SK-N-SH (cell line): ENCODE results near the gene SLIT1.

Experiments used
- ELF1 ChIP-seq: IDR thresholded peaks from 2 replicates; pipeline ENCODE4 v1.4.0; 2012
- EP300 ChIP-seq, 2 experiments: IDR thresholded peaks; 2 replicates each; pipeline versions ENCODE4 v1.4.0 to v1.6.1; 2012; ENCODE audit warnings: borderline replicate concordance in 1 of 2, low read depth in 1 of 2, low read length in 1 of 2
- EZH2phosphoT487 ChIP-seq: fragments of 200-600 bp; sonication (generic); IDR thresholded peaks from 2 replicates; pipeline ENCODE4 v1.6.1; 2017; ENCODE audit warnings: low read depth, mixed run types, mild to moderate bottlenecking, antibody characterized with exemption, moderate library complexity, borderline replicate concordance
- GATA2 ChIP-seq: sonication (generic); formaldehyde crosslinking; IDR thresholded peaks from 2 replicates; pipeline ENCODE4 v1.5.0; 2020; ENCODE audit warnings: mild to moderate bottlenecking, missing genetic modification reagents
- MEF2A ChIP-seq: IDR thresholded peaks from 2 replicates; pipeline ENCODE4 v1.4.0; 2012; ENCODE audit warnings: low read depth, borderline replicate concordance
- NFIC ChIP-seq: IDR thresholded peaks from 2 replicates; pipeline ENCODE4 v1.4.0; 2012; ENCODE audit warnings: borderline replicate concordance
- RFX5 ChIP-seq: IDR thresholded peaks from 2 replicates; pipeline ENCODE4 v1.6.1; 2012; ENCODE audit warnings: mild to moderate bottlenecking, improper control_type of control experiment, low read length
- SIN3A ChIP-seq: IDR thresholded peaks from 2 replicates; pipeline ENCODE4 v1.6.1; 2012; ENCODE audit warnings: low read depth, mild to moderate bottlenecking, low read length, moderate library complexity, borderline replicate concordance
- TAF1 ChIP-seq: IDR thresholded peaks from 2 replicates; pipeline ENCODE4 v1.6.1; 2012; ENCODE audit warnings: low read depth, mild to moderate bottlenecking, low read length, moderate library complexity, borderline replicate concordance
- TCF12 ChIP-seq: IDR thresholded peaks from 2 replicates; pipeline ENCODE4 v1.4.0; 2012
- TEAD4 ChIP-seq: IDR thresholded peaks from 2 replicates; pipeline ENCODE4 v1.4.0; 2012; ENCODE audit warnings: mild to moderate bottlenecking, borderline replicate concordance; ENCODE audit not compliant: insufficient read depth
- TF ChIP-seq, protein P1 (sequence below): fragments of 200-600 bp; sonication (generic); IDR thresholded peaks from 2 replicates; pipeline ENCODE4 v1.6.1; 2017; ENCODE audit warnings: antibody characterized with exemption, mild to moderate bottlenecking, moderate library complexity
- TF ChIP-seq, protein P2 (sequence below): IDR thresholded peaks from 2 replicates; pipeline ENCODE4 v1.4.0; 2012; ENCODE audit warnings: low read depth, borderline replicate concordance
- TF ChIP-seq, protein P3 (sequence below): IDR thresholded peaks from 2 replicates; pipeline ENCODE4 v1.4.0; 2012; ENCODE audit warnings: low read depth

DNA sequence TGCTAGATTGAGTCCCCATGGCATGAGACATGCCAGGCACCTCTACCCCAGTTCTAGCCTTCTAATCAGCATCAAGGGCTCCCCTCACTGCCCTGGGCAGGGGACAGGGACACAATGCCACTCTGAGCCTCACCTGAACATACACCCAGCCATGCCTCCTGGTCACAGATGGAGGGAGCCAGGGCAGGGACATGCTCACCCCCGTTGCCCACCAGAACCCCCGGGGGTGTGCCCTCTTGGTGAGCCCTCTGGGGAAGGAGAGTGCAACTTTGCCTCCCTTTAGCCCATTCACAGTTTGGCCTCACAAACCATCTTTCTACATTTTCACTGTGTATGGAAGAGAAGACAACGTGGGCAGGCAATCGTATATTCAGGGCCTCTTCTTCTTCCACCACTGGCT, 186.4 kb downstream of the SLIT1 start:
- TF ChIP-seq NFIC (no peak), TAF1 (no peak), ELF1 (no peak), SIN3A (no peak), TCF12 (no peak), EP300 (IDR thresholded peaks at IDR 0.05; ENCODE audit: borderline replicate concordance in 1 of 2, low read depth in 1 of 2, low read length in 1 of 2) (no peak), EZH2phosphoT487 (no peak), RFX5 (no peak), MEF2A (no peak), GATA2 (CRISPR knock-in tag) (no peak), TEAD4 (no peak)
- TF ChIP-seq, protein P1, sequence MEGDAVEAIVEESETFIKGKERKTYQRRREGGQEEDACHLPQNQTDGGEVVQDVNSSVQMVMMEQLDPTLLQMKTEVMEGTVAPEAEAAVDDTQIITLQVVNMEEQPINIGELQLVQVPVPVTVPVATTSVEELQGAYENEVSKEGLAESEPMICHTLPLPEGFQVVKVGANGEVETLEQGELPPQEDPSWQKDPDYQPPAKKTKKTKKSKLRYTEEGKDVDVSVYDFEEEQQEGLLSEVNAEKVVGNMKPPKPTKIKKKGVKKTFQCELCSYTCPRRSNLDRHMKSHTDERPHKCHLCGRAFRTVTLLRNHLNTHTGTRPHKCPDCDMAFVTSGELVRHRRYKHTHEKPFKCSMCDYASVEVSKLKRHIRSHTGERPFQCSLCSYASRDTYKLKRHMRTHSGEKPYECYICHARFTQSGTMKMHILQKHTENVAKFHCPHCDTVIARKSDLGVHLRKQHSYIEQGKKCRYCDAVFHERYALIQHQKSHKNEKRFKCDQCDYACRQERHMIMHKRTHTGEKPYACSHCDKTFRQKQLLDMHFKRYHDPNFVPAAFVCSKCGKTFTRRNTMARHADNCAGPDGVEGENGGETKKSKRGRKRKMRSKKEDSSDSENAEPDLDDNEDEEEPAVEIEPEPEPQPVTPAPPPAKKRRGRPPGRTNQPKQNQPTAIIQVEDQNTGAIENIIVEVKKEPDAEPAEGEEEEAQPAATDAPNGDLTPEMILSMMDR, result no peak
- TF ChIP-seq, protein P2, sequence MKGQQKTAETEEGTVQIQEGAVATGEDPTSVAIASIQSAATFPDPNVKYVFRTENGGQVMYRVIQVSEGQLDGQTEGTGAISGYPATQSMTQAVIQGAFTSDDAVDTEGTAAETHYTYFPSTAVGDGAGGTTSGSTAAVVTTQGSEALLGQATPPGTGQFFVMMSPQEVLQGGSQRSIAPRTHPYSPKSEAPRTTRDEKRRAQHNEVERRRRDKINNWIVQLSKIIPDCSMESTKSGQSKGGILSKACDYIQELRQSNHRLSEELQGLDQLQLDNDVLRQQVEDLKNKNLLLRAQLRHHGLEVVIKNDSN, result no peak
- TF ChIP-seq, protein P3, sequence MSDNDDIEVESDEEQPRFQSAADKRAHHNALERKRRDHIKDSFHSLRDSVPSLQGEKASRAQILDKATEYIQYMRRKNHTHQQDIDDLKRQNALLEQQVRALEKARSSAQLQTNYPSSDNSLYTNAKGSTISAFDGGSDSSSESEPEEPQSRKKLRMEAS, result no peak
